ENCODE results near the gene INPP5E.

The INPP5E gene

DNA sequence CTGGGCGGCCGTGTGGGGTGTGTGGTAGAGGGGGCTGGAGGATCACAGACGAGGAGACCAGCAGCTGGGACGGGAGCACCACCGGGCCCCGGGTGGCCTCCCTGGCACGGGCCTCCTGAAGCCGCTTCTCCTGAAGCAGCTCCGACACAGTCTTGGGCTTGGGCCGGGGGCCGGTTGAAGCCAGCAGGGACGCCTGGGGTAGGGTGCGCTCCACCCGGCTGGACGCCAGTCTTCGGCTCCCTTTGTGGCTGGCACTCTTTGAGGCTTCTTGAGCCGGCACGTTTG, 60.7 kb downstream of the INPP5E start:
- H4K91ac ChIP-seq (ENCODE audit: low read depth, low read length, poor library complexity), result no peak overlapping the region
- no peak overlapping the region for H3K14ac ChIP-seq (ENCODE audit: low read length)
- peaks cover 2% of the 10 kb centered on the region for H3K79me1 ChIP-seq (ENCODE audit: low read depth, low read length)
- no peak overlapping the region for H4K8ac ChIP-seq (ENCODE audit: low read depth, low read length)
- no peaks in the 10 kb centered on the region for H3K27me3 ChIP-seq (ENCODE audit: control insufficient read depth in 3 of 3, insufficient read depth in 3 of 3, low read depth in 1 of 3, low read length in 3 of 3)
- no peak overlapping the region for H2AK5ac ChIP-seq (ENCODE audit: low read depth, low read length)
- no peak overlapping the region for H3K4me3 ChIP-seq (ENCODE audit: low read length in 2 of 2)
- no peak for DNase-seq (ENCODE audit: low spot score)
- H3K9me3 ChIP-seq (replicated peaks in 1 of 2; ENCODE audit: control insufficient read depth in 2 of 2, insufficient read depth in 1 of 2, low read depth in 1 of 2, low read length in 2 of 2), result no peaks in the 10 kb centered on the region
- no peak overlapping the region for H2BK120ac ChIP-seq (ENCODE audit: low read depth, low read length)
- no peak overlapping the region for H3K9ac ChIP-seq (ENCODE audit: low read depth, low read length, poor library complexity)
- H3K27ac ChIP-seq (replicated peaks; ENCODE audit: low read length), result no peak overlapping the region
- H3K4ac ChIP-seq (ENCODE audit: low read length), result no peak overlapping the region
- no peak overlapping the region for H3K23ac ChIP-seq (ENCODE audit: low read depth, low read length, poor library complexity)
- no peak overlapping the region for H2AFZ ChIP-seq (ENCODE audit: low read length)
- H2BK15ac ChIP-seq (ENCODE audit: low read length), result no peak overlapping the region
- H2BK12ac ChIP-seq (ENCODE audit: low read length), result no peak overlapping the region
- no peak overlapping the region for H3K4me2 ChIP-seq (ENCODE audit: insufficient read depth, low read length, poor library complexity, severe bottlenecking)
- H3K18ac ChIP-seq (ENCODE audit: low read length), result no peak overlapping the region
- H2BK5ac ChIP-seq (ENCODE audit: low read length), result no peak overlapping the region
- no CpG with 5 or more reads among the region's 18 CpGs for WGBS, 2 donors (ENCODE audit: extremely low coverage in 2 of 2, insufficient read length in 2 of 2, insufficient replicate concordance in 1 of 2)
- H3K36me3 ChIP-seq (replicated peaks in 1 of 2; ENCODE audit: control insufficient read depth in 2 of 2, insufficient read depth in 2 of 2, low read length in 2 of 2), result peaks cover 38 to 80% of the 10 kb centered on the region in 2 donors
- H3K4me1 ChIP-seq (ENCODE audit: control insufficient read depth in 2 of 2, insufficient read depth in 1 of 2, low read depth in 1 of 2, low read length in 2 of 2), result no peaks in the 10 kb centered on the region

Data from neuronal stem cell (in vitro differentiated cells).